Testis (tissue), 2 donors: ENCODE measurements around the gene WNT2B.

Source experiments
- POLR2A ChIP-seq: fragments of 450-650 bp; IDR thresholded peaks from one replicate; pipeline ENCODE4 v1.6.1; 2017; ENCODE audit warnings: antibody characterized with exemption, mild to moderate bottlenecking, moderate library complexity
- TF ChIP-seq, protein P1 (sequence below), 3 experiments: fragments of 450-650 bp in 2 of 3; fragments of 200-600 bp in 1 of 3; sonication (generic) in 1 of 3; IDR thresholded peaks; one replicate each; pipeline ENCODE4 v1.5.1; 2016 to 2019; ENCODE audit warnings: antibody characterized with exemption in 3 of 3, mild to moderate bottlenecking in 2 of 3, moderate library complexity in 1 of 3

DNA sequence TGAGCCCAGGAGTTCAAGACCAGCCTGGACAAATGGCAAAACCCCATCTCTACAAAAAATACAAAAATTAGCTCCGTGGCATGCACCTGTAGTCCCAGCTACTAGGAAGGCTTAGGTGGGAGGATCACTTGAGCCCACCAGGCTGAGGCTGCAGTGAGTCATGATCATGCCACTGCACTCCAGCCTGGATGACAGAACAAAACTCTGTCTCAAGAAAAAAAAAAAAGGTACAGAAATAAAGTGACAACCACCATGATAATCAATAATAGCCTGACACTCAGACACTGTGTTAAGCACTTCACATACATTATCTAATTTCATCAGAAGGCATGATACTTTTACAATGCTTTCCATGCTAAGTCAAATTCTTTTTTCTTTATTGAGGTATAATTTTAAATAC is 57.0 kb downstream of the WNT2B start:
- TF ChIP-seq, protein P1, sequence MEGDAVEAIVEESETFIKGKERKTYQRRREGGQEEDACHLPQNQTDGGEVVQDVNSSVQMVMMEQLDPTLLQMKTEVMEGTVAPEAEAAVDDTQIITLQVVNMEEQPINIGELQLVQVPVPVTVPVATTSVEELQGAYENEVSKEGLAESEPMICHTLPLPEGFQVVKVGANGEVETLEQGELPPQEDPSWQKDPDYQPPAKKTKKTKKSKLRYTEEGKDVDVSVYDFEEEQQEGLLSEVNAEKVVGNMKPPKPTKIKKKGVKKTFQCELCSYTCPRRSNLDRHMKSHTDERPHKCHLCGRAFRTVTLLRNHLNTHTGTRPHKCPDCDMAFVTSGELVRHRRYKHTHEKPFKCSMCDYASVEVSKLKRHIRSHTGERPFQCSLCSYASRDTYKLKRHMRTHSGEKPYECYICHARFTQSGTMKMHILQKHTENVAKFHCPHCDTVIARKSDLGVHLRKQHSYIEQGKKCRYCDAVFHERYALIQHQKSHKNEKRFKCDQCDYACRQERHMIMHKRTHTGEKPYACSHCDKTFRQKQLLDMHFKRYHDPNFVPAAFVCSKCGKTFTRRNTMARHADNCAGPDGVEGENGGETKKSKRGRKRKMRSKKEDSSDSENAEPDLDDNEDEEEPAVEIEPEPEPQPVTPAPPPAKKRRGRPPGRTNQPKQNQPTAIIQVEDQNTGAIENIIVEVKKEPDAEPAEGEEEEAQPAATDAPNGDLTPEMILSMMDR (IDR thresholded peaks at IDR 0.05), result no peak
- no peak for TF ChIP-seq POLR2A
